Amniotic stem cell (primary cell): ENCODE results near the gene RPL35.

ENCODE experiments used
- DNase-seq: peaks from one replicate; lab custom pipeline; 2025; lab: John Stamatoyannopoulos, UW

Gene RPL35

DNA sequence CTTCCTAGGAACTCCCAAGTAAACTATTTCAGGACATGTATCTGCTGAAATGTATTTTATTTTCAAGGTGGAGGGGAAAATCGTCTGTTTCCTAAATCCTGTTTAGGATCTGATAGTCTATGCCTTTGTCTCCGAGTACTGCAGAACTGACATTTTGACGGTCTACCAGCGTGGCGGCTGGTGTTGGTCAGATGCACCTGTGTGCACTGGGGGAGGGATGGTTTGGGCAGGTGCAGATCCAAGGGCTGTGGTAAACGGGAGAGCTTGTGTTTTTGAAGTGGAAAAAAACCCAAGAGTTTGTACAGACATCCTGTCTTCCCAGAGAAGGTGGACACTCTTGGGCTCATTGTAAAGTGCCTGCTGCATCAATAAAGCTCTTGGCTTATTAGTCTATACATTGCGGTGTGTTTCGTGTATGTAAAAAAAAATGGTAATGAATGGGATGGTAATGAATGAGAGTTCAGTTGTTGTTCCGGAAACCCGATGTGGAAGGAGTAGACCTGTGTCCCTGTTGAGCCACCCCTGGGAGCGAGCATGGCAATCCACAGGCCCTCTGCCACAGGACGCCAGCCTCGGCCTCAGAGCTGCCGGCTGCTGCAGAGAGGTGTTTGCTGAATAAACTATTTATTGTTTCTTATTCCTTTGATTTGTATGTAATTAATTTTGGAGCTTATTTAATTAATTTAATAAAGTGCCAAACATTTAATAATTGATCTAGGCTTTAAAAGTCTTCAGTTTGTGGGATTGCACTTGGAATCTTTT, 15.4 kb upstream of the RPL35 start:
- DNase-seq, result no peak

GRCh38 chr9:124875501-124875900, 13.7 kb upstream of the RPL35 start:
- no peak for DNase-seq

GRCh38 chr9:124873664-124874063, 11.9 kb upstream of the RPL35 start:
- no peak for DNase-seq

GRCh38 chr9:124871156-124871561, 9.4 kb upstream of the RPL35 start:
- no peak for DNase-seq

DNA sequence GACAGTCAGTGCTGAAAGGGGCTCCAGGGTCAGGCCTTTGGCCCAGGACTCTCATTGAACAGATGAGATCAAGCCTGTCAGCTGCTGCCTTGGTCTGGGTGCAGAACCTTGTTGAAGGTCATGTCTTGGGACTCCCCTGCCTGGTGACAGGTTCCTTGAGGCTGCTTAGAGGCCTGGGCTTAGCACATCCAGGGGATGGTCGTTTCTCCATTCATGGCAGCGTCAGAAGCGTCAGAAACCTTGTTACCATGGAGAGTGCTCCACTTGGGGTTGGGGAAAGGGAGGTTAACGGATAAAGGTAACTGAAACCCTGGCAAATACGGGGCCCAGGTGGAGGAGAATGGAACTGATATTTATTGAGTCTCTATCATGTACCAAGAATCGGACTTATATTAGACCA, 9.0 kb upstream of the RPL35 start:
- no peak for DNase-seq

- DNase-seq, result no peak
Observed at GRCh38 chr9:124869986-124870560, 8.3 kb upstream of the RPL35 start.

- DNase-seq, result no peak
Observed at GRCh38 chr9:124869466-124869985, 7.8 kb upstream of the RPL35 start.

DNA sequence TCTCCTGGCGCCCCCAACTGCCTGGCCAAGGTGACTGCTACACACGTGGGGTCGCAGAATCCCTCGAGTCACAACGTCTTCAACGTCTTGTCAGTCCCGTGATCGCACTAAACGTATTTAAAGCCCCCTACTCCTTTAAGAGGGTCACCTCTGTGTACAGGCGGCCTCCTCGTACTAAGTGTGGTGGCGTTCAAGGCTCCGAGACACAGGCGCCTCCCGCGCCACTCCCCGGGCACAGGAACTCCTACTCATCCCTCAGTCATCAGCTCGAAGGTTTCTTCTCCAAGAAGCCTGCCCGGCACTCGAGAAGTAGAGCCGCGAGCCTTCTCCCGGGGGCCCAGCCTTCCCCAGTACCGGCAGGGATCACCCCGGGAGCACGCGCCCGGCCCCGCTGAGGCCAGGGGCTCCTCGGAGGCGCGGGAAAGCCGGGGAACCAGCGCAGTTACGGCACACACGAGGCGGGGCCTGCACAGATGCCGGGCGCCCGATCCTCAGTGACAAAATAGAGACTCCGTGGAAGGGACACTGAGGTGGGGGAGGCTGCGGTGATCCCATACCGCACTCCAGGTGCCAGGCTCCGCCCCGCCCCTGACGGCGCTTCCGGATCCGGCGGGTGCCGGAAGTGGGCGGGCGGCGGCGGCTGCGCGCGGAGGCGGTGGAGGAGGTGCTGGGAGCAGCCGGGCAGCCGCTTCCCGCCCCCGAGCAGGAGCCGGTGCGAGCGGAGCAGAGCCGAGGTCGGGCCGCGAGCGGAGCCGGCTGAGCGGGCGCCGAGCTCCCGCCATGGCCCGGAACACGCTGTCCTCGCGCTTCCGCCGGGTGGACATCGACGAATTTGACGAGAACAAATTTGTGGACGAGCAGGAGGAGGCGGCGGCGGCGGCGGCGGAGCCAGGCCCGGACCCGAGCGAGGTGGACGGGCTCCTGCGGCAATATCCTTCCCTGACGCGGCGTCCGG, 7.0 kb upstream of the RPL35 start:
- peak; percentile 49 for DNase-seq

- DNase-seq, result no peak
Observed at GRCh38 chr9:124863371-124863871, 1.7 kb upstream of the RPL35 start.

DNA sequence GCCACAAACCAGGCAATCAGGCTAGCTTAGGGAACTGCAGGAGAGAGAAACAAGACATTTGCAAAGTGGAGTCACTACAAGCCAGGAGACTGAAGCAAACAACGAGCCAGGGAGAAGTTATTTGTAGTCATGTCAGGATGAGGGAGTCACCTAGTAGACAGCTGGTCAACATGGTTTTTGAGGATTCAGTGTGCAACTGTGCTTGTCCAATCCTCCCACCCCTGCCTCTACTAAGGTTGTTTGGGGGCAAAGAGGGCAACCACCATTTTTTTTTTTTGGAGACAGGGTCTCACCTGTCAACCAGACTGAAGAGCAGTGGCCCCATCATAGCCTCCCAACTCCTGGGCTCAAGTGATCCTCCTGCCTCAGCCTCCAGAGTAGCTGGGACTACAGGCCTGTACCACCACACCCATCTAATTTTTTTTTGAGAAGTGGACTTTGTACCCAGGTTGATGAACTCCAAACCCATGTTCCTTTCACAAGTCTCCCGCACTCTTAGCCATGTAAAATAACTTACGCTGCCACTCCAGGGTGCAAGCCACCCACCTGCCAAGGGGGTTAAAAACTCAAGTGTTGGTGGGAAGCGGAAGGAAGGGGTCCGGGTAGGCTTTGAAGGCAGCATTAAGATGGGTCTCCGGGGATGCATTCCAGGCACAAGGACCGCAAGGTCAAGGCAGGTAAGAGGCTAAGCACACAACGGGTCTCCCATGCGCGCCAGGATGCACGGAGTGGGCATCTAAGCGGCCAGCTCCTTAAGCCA, 995 bp downstream of the RPL35 start:
- DNase-seq, result no peak

- DNase-seq, result no peak
Observed at GRCh38 chr9:124859803-124860581, 1.8 kb downstream of the RPL35 start.

GRCh38 chr9:124858330-124859046, 3.3 kb downstream of the RPL35 start:
- no peak for DNase-seq

DNA sequence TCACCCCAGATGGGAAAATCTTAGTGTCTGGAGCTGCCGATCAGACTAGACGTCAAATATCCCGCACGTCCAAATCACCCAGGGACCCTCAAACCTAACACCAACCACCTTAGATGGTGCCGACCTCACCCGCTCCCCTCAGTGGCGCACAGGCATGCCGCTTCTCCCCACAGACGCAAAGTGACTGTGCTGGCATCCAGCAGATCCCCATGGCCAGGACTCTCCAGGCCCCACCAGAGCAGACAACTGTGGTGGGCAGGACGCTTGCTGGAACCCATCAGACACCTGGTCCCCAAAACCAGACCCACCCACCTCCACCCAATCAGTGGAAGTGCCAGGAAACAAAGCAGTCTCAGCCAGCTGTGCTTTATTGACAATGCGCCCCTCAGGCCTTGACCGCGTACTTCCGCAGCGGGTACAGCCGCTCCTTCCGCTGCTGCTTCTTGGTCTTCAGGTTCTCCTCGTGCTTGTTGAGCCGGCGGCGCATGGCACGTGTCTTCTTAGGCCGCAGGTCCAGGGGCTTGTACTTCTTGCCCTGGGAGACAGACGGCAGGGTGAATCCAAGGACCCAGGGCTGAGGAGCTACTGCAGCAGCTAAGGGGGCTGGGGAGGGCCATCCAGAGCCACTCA, 4.1 kb downstream of the RPL35 start:
- DNase-seq, result no peak

DNA sequence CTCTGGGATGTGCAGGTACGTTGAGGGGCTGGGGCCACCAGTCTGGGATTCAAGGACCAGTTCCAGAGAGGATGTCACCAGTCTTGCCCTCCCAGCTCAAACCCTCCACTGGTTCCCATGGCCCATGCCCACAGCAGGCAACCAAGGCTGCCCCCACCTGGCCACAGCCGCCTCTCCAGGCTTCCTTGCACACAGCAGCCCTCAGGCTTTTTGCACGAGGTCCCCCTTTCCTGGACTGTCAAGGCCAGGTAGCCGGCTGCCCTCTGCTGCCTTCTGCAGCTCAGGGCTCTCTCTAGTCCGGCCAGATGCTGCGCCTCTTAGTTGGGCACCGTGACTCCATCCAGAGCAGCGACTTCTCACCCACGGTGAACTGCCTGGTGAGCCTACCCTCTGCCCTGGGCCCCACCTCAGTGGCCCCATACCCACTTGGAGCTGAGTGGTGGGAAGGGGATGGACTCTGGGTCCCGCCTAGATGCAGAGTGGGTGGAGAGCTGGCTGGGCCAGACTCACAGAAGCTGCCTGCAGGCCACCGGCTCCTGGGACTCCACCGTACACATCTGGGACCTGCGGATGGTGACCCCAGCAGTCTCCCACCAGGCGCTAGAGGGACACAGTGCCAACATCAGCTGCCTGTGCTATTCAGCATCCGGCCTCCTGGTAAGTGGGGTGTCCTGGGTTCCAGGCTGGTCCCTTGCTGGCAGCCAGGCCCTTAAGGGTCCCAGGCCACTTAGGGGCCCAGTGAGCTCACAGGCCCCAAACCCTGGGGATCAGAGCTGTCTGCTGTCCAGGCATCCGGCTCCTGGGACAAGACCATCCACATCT, 5.6 kb downstream of the RPL35 start:
- no peak for DNase-seq

- no peak for DNase-seq
Observed at GRCh38 chr9:124855566-124855943, 6.2 kb downstream of the RPL35 start.

DNA sequence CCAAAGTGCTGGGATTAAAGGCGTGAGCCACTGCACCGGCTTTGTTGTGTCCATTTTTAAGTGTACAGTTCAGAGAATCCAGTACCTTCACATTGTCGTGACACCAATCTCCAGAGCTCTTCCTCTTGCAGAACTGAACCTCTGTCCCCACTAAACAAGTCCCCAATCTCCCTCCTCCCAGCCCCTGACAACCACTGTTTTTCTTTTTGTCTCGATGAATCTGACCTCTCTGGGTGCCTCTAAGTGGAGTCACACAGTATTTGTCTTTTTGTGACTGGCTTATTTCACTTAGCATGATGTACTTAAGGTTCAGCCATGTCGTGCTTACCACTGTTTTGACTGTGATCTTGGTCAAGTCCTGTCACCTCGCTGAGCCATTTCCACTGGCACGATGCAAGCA, 6.9 kb downstream of the RPL35 start:
- no peak for DNase-seq

GRCh38 chr9:124854161-124854560, 7.6 kb downstream of the RPL35 start:
- DNase-seq, result no peak

DNA sequence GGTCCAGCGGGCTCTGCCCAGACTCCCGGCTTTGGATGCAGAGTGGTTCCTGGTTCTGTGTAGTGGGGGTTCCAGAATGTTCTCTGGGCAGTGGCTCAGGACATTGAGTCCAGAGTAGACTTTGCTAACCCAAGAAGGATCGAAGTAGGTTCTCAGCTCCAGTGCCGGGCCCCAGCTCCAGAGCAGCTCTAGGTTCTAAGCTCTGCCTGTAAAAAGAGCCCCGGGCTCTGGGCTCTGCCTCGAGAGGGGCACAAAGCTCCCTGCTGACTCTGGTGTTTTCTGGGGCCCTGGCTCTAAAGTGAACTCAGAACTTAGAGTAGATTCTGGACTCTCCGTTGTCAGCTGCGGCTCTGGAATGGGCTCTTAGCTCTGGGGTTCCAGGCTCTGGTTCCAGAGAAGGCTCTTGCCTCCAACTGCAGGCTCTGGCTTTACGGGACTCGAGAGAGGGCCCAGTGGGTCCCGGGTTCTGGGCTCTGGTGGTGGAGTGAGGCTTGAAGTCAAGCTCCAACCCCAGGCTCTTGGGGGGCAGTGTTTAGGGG, 8.1 kb downstream of the RPL35 start:
- no peak for DNase-seq
